ENCODE measurements around the gene CITED4.
A peak's percentile ranks its signal among the peaks of the same experiment; 100 is the strongest.

The CITED4 gene

GRCh38 chr1:40822890-40823289 lies 39.3 kb downstream of the CITED4 start:
- no peak for ATAC-seq
- TF ChIP-seq OSR1 (CRISPR knock-in tag; IDR thresholded peaks at IDR 0.05) (no peak), ZNF565 (CRISPR knock-in tag; conservative IDR thresholded peaks at IDR 0.05; ENCODE audit: low read depth) (no peak), GLIS3 (CRISPR knock-in tag; IDR thresholded peaks at IDR 0.05) (no peak), BACH2 (CRISPR knock-in tag; IDR thresholded peaks at IDR 0.05; ENCODE audit: borderline replicate concordance) (no peak), PPARA (CRISPR knock-in tag; IDR thresholded peaks at IDR 0.05; ENCODE audit: borderline replicate concordance) (no peak), CSDC2 (CRISPR knock-in tag; IDR thresholded peaks at IDR 0.05) (no peak), ISL1 (CRISPR knock-in tag; IDR thresholded peaks at IDR 0.05) (no peak), ZNF70 (CRISPR knock-in tag; IDR thresholded peaks at IDR 0.05) (no peak), ARNTL (CRISPR knock-in tag; IDR thresholded peaks at IDR 0.05; ENCODE audit: borderline replicate concordance, low read depth) (no peak), CREB5 (CRISPR knock-in tag; IDR thresholded peaks at IDR 0.05; ENCODE audit: low read depth) (no peak), TOX (CRISPR knock-in tag; IDR thresholded peaks at IDR 0.05; ENCODE audit: borderline replicate concordance) (no peak), TSHZ2 (CRISPR knock-in tag; IDR thresholded peaks at IDR 0.05) (no peak), SNAI2 (CRISPR knock-in tag; IDR thresholded peaks at IDR 0.05) (no peak), RARB (CRISPR knock-in tag; IDR thresholded peaks at IDR 0.05) (no peak), TCF4 (CRISPR knock-in tag; IDR thresholded peaks at IDR 0.05; ENCODE audit: borderline replicate concordance) (no peak)

- ATAC-seq, result peak; percentile 11
- no peak for TF ChIP-seq PATZ1 (CRISPR knock-in tag; IDR thresholded peaks at IDR 0.05; ENCODE audit: borderline replicate concordance)
- TF ChIP-seq ARNTL (CRISPR knock-in tag; IDR thresholded peaks at IDR 0.05; ENCODE audit: borderline replicate concordance, low read depth), result no peak
- TF ChIP-seq CSRNP3 (CRISPR knock-in tag; IDR thresholded peaks at IDR 0.05), result no peak
- TF ChIP-seq OSR1 (CRISPR knock-in tag; IDR thresholded peaks at IDR 0.05), result no peak
- TF ChIP-seq ZNF8 (CRISPR knock-in tag; IDR thresholded peaks at IDR 0.05), result no peak
- no peak for TF ChIP-seq ZFP30 (CRISPR knock-in tag; IDR thresholded peaks at IDR 0.05)
- TF ChIP-seq TSHZ2 (CRISPR knock-in tag; IDR thresholded peaks at IDR 0.05), result no peak
- no peak for TF ChIP-seq SNAI2 (CRISPR knock-in tag; IDR thresholded peaks at IDR 0.05)
- no peak for TF ChIP-seq POU6F1 (CRISPR knock-in tag; IDR thresholded peaks at IDR 0.05; ENCODE audit: borderline replicate concordance, low read depth)
These were observed 41.1 kb downstream of the CITED4 start for GRCh38 chr1:40820911-40821693.
